ENCODE results near the gene SSTR1.

Gene SSTR1

GRCh38 chr14:38243696-38244240 is 36.1 kb downstream of the SSTR1 start:
- DNase-seq, result no peak

GRCh38 chr14:38248321-38249028 is 40.8 kb downstream of the SSTR1 start:
- no peak for DNase-seq

- no peak for DNase-seq
Measured at GRCh38 chr14:38250331-38250730, 42.6 kb downstream of the SSTR1 start.

- no peak for DNase-seq
Measured at GRCh38 chr14:38252066-38252710, 44.5 kb downstream of the SSTR1 start.

GRCh38 chr14:38253676-38254075 is 46.0 kb downstream of the SSTR1 start:
- DNase-seq, result no peak

DNA sequence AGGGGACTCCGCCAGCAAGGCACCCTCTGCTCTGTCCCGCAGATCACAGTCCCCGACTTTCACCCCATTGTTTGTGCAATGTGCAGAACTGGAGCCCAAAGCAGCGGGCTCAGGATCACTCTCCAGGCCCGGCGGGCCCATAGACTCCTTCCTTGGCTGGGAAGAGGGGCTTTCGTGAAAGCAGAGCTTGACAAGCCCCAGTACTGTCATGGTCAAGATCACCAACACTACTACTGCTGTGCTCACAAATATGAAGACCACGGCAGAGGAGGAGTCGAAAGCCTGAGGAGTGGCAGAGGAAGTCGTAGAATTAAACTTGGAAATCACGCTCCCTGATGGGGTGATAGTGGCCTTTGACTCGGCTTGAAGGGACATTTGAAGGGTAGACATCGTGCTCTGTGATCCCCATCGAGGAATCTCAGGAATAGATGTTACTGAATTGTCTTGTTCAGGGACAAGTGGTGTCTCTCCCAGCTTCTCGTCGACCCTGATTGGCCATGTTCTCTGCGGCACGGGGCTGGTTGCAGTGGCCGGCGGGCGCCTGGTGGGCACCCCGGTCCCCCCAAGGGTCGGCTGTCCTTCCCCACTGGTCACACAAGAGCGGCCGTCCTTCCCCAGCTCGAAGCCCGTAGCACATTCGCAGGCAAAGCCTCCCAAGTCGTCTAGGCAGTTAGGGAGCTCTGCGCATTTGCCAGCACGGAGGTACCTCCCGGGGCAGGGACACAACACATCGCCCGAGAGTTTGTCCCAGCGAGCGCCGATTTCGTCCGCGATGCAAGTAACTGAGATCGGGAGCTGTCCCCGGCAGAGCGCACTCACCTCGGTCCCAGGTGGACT is 47.1 kb downstream of the SSTR1 start:
- DNase-seq, result no peak

GRCh38 chr14:38255408-38255672 is 47.6 kb downstream of the SSTR1 start:
- DNase-seq, result no peak

DNA sequence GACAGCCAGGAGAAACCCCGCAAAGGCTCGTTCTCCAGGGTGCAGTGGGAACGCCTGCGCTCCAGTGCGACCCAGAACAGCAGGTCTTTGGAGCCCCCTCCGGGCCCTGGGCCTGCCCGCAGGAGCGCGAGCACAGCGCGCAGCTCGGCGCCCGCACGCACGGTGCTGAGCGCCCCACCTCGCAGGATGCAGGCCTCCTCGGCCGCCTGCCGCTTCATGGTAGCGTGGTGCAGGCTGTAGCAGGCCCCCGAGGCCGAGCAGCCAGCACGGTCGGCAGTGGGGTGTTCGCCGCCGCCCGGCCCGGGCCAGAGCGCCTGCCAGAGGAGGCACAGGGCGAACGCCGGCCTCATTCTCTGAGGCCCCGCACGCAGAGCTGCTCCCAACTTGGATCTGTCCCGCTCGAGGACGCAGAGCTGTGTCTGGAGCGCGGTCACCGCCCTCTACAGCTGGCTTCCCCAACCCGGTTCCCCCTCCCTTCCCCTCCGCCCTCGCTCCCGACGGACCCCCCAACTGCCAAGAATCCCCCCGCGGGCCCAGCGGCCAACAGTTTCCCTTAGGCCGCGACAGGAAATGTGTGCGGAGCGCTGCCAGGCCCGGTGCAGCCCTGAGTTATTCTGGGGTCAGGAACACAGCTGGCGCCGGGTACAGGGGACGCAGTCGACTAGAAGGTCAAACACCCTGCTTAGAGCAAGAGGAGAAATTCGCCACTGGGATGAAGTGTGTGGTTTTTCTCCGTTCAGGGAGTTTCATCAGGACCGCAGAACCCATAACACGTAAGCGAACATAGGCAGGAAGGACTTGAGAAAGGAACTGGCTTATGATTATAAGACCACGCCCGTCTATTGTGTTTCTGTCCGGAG is 48.2 kb downstream of the SSTR1 start, which contains the start of gene CLEC14A:
CLEC14A (minus strand) TSS at position 421 of the 860 bp plus-strand sequence; CDS start at position 350, 71 bp downstream.
- DNase-seq, result peak; percentile 27

- DNase-seq, result no peak
Measured at GRCh38 chr14:38256533-38256840, 48.8 kb downstream of the SSTR1 start.

GRCh38 chr14:38257507-38257906 is 49.8 kb downstream of the SSTR1 start:
- DNase-seq, result no peak

GRCh38 chr14:38261620-38262019 is 53.9 kb downstream of the SSTR1 start:
- DNase-seq, result no peak
